Activated T-cell treated with anti-CD3 and anti-CD28 coated beads, Interleukin-2, amount 50 U/mL, for 24 hours (primary cell): ENCODE results near the gene KAZALD1.

Source experiments
- DNase-seq: peaks from one replicate; pipeline ENCODE4 v3.0.0-alpha.2; 2020
- H3K27ac Mint-ChIP-seq: 2 replicates; pipeline ENCODE4 v1.8.0; 2020; ENCODE audit warnings: mild to moderate bottlenecking, mixed read lengths
- H3K27me3 Mint-ChIP-seq: 2 replicates; pipeline ENCODE4 v1.8.0; 2020; ENCODE audit warnings: mixed read lengths
- H3K36me3 Mint-ChIP-seq: 2 replicates; pipeline ENCODE4 v1.8.0; 2020; ENCODE audit warnings: low read depth, mixed read lengths
- H3K4me1 Mint-ChIP-seq: 2 replicates; pipeline ENCODE4 v1.8.0; 2020; ENCODE audit warnings: low read depth, mixed read lengths
- H3K4me3 Mint-ChIP-seq: 2 replicates; pipeline ENCODE4 v1.8.0; 2020; ENCODE audit warnings: mild to moderate bottlenecking, moderate library complexity, mixed read lengths
- H3K9me3 Mint-ChIP-seq: 2 replicates; pipeline ENCODE4 v1.8.0; 2020; ENCODE audit warnings: mixed read lengths

The KAZALD1 gene, protein sequence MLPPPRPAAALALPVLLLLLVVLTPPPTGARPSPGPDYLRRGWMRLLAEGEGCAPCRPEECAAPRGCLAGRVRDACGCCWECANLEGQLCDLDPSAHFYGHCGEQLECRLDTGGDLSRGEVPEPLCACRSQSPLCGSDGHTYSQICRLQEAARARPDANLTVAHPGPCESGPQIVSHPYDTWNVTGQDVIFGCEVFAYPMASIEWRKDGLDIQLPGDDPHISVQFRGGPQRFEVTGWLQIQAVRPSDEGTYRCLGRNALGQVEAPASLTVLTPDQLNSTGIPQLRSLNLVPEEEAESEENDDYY

DNA sequence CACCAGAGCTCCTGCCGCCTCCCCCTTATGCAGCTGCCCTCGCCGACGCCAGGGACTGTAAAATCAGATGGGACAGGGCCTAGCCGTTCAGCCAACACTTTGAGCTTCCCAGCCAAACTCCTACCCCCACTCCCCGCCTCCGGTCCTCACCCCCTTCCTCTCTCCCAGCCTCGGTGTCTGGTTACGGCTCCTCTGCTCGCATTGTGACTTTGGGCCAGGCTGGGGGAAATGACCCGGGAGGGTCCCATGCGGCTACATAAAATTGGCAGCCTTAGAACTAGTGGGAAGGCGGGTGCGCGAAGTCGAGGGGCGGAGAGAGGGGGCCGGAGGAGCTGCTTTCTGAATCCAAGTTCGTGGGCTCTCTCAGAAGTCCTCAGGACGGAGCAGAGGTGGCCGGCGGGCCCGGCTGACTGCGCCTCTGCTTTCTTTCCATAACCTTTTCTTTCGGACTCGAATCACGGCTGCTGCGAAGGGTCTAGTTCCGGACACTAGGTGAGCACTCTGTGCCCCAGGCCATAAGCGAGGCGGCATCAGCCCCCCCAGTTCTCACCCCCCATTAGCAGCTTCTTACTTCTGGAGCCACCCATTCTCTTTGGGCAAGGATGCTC, at the start of gene KAZALD1:
Gene KAZALD1 (plus strand): TSS at position 366 of the 608 bp plus-strand sequence. CDS start 604 bp downstream, outside the sequence.
- H3K4me1 Mint-ChIP-seq, result peaks cover 38% of the 10 kb centered on the region
- H3K9me3 Mint-ChIP-seq, result no peaks in the 10 kb centered on the region
- no peak for DNase-seq
- H3K27ac Mint-ChIP-seq, result peak within 1 kb of the TSS; percentile 99
- peaks cover 10% of the 10 kb centered on the region for H3K36me3 Mint-ChIP-seq
- peak within 1 kb of the TSS; percentile 96 for H3K4me3 Mint-ChIP-seq
- peaks cover 46% of the 10 kb centered on the region for H3K27me3 Mint-ChIP-seq

GRCh38 chr10:101012525-101013364, 49.0 kb upstream of the KAZALD1 start:
- peaks cover 29% of the 10 kb centered on the region for H3K4me1 Mint-ChIP-seq
- H3K9me3 Mint-ChIP-seq, result no peaks in the 10 kb centered on the region
- peaks cover 29% of the 10 kb centered on the region for H3K27me3 Mint-ChIP-seq
- no peaks in the 10 kb centered on the region for H3K36me3 Mint-ChIP-seq
- H3K4me3 Mint-ChIP-seq, result no peak overlapping the region
- peak; percentile 82 for DNase-seq
- peak overlapping the region; percentile 42 for H3K27ac Mint-ChIP-seq

DNA sequence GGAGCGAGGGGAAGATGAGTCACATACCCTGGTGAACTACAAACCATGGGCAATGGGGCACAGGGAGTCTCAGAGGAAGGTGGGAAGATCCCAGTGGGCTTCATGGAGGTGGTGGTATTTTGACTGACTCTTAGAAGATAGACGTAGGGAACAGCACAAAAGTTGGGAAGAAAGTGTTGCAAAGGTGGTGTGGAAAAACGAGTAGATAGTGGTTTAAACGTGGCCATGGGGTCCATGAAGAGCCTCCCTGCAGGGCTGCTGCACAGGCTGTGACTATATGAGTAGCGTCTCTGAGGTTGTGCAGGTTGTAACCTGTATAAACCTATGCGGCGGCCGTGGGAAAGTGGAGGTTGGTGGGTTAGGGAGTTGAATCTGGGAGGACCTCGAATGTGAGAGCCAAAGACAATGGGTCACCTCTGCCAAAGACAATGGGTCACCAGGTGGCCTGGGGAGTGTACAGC, 48.4 kb upstream of the KAZALD1 start:
- peak overlapping the region; percentile 31 for H3K27ac Mint-ChIP-seq
- H3K27me3 Mint-ChIP-seq, result peaks cover 36% of the 10 kb centered on the region
- H3K4me1 Mint-ChIP-seq, result peaks cover 30% of the 10 kb centered on the region
- no peaks in the 10 kb centered on the region for H3K36me3 Mint-ChIP-seq
- H3K4me3 Mint-ChIP-seq, result no peak overlapping the region
- DNase-seq, result no peak
- H3K9me3 Mint-ChIP-seq, result no peaks in the 10 kb centered on the region

- Mint-ChIP-seq H3K4me1 (peaks cover 35% of the 10 kb centered on the region), H3K9me3 (no peaks in the 10 kb centered on the region), H3K36me3 (no peaks in the 10 kb centered on the region), H3K27ac (no peak overlapping the region), H3K27me3 (peaks cover 43% of the 10 kb centered on the region), H3K4me3 (no peak overlapping the region)
- DNase-seq, result peak; percentile 85
Measured at GRCh38 chr10:101014230-101014884, 47.4 kb upstream of the KAZALD1 start.

GRCh38 chr10:101014966-101015581, 46.7 kb upstream of the KAZALD1 start:
- Mint-ChIP-seq H3K36me3 (no peaks in the 10 kb centered on the region), H3K9me3 (no peaks in the 10 kb centered on the region), H3K27me3 (peaks cover 48% of the 10 kb centered on the region), H3K4me3 (no peak overlapping the region), H3K4me1 (peaks cover 36% of the 10 kb centered on the region), H3K27ac (no peak overlapping the region)
- DNase-seq, result no peak

- H3K27me3 Mint-ChIP-seq, result peaks cover 52% of the 10 kb centered on the region
- peaks cover 36% of the 10 kb centered on the region for H3K4me1 Mint-ChIP-seq
- H3K36me3 Mint-ChIP-seq, result no peaks in the 10 kb centered on the region
- no peak overlapping the region for H3K4me3 Mint-ChIP-seq
- H3K9me3 Mint-ChIP-seq, result no peaks in the 10 kb centered on the region
- no peak overlapping the region for H3K27ac Mint-ChIP-seq
- DNase-seq, result no peak
Measured at GRCh38 chr10:101015582-101015973, 46.2 kb upstream of the KAZALD1 start.

DNA sequence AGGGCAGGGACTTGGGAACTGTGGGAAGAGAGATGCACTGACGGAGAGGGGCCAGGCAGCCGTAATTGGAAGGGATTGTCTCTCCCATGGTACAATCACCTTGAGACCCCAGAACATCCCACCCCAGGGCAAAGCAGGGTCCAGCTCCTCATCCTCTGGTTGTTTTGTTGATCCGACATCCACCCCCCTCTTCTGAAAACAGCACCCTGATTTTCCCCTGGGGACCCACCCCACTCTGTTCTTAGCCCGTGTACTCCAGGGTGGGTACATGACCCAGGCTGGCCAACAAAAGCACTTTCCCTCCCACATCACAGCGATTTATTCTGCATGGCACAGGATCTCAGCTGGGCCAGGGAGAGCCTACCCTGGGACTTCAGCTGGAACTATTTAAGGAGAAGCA, 45.0 kb upstream of the KAZALD1 start:
- Mint-ChIP-seq H3K27me3 (peaks cover 63% of the 10 kb centered on the region), H3K9me3 (no peaks in the 10 kb centered on the region), H3K4me1 (peaks cover 36% of the 10 kb centered on the region), H3K36me3 (no peaks in the 10 kb centered on the region), H3K4me3 (no peak overlapping the region), H3K27ac (no peak overlapping the region)
- DNase-seq, result no peak

GRCh38 chr10:101018118-101018599, 43.6 kb upstream of the KAZALD1 start:
- H3K4me3 Mint-ChIP-seq, result no peak overlapping the region
- DNase-seq, result no peak
- no peak overlapping the region for H3K27ac Mint-ChIP-seq
- H3K9me3 Mint-ChIP-seq, result no peaks in the 10 kb centered on the region
- no peaks in the 10 kb centered on the region for H3K36me3 Mint-ChIP-seq
- H3K4me1 Mint-ChIP-seq, result peaks cover 29% of the 10 kb centered on the region
- H3K27me3 Mint-ChIP-seq, result peaks cover 67% of the 10 kb centered on the region

- Mint-ChIP-seq H3K4me1 (peaks cover 24% of the 10 kb centered on the region), H3K27me3 (peaks cover 67% of the 10 kb centered on the region), H3K36me3 (no peaks in the 10 kb centered on the region), H3K27ac (no peak overlapping the region), H3K9me3 (no peaks in the 10 kb centered on the region), H3K4me3 (no peak overlapping the region)
- peak; percentile 85 for DNase-seq
Measured at GRCh38 chr10:101018600-101019439, 43.0 kb upstream of the KAZALD1 start.

DNA sequence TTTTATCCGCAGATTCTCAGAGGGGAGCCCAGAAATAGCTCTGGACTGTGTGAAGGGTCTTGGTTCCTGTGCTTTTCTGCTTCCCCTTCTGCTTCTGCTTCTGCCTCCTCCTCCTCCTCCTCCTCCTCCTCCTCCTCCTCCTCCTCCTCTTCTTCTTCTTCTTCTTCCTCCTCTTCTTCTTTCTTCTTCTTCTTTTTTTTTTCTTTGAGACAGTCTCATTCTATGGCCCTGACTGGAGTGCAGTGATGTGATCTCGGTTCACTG, 42.4 kb upstream of the KAZALD1 start:
- no peak for DNase-seq
- Mint-ChIP-seq H3K27me3 (peaks cover 67% of the 10 kb centered on the region), H3K4me1 (peaks cover 20% of the 10 kb centered on the region), H3K36me3 (no peaks in the 10 kb centered on the region), H3K9me3 (no peaks in the 10 kb centered on the region), H3K4me3 (no peak overlapping the region), H3K27ac (no peak overlapping the region)

- H3K4me3 Mint-ChIP-seq, result no peak overlapping the region
- no peaks in the 10 kb centered on the region for H3K9me3 Mint-ChIP-seq
- no peak overlapping the region for H3K27ac Mint-ChIP-seq
- no peaks in the 10 kb centered on the region for H3K36me3 Mint-ChIP-seq
- peaks cover 57% of the 10 kb centered on the region for H3K27me3 Mint-ChIP-seq
- no peak for DNase-seq
- H3K4me1 Mint-ChIP-seq, result peaks cover 9% of the 10 kb centered on the region
Measured at GRCh38 chr10:101020427-101021075, 41.2 kb upstream of the KAZALD1 start.

GRCh38 chr10:101021239-101021638, 40.5 kb upstream of the KAZALD1 start:
- Mint-ChIP-seq H3K9me3 (no peaks in the 10 kb centered on the region), H3K27me3 (peaks cover 53% of the 10 kb centered on the region), H3K4me1 (peaks cover 7% of the 10 kb centered on the region), H3K4me3 (no peak overlapping the region), H3K27ac (no peak overlapping the region), H3K36me3 (no peaks in the 10 kb centered on the region)
- DNase-seq, result no peak

- Mint-ChIP-seq H3K36me3 (no peaks in the 10 kb centered on the region), H3K4me1 (peaks cover 7% of the 10 kb centered on the region), H3K27me3 (peaks cover 48% of the 10 kb centered on the region), H3K27ac (no peak overlapping the region), H3K4me3 (no peak overlapping the region), H3K9me3 (no peaks in the 10 kb centered on the region)
- no peak for DNase-seq
Measured at GRCh38 chr10:101021692-101022251, 40.0 kb upstream of the KAZALD1 start.
